Measurements from ENCODE around the gene CLDN2.

CLDN2 gene

DNA sequence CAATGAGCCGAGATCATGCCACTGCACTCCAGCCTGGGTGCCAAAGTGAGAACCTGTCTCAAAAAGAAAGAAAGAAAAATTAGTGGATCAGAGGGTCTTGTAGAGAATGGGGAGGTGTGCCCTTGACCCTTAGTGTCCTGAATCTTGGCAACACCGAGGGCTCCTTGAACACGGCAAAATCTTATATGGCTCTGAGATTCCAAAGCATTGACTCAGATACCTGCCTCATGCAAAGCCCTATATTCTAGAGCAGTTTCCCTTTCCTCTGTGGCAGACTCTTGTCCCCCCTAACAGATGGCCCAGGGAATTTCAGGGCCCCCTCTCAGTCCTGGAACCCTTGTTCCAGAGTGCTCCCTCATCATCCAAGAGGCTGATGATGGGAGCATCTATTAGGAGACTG is 6.8 kb downstream of the CLDN2 start:
- DNase-seq: no peak

DNA sequence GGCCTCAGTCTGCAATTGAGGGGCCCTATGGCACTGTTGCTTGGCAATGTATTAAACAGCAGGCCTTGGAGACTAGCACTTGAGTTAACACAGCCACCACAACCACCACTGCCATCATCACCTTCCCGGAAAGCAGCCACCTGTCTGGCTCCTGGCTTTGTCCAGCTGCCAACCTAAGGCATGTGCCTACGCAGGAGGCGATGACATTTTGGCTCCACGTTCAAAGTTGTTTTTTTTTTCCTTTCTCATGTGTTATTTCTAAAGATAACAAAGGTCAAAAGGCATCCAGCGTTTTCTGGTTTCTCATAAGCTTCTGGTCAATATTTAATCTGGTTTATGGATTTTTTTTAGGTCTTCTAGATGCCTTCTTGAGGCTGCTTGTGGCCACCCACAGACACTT is 7.5 kb downstream of the CLDN2 start:
- no peak for DNase-seq

DNA sequence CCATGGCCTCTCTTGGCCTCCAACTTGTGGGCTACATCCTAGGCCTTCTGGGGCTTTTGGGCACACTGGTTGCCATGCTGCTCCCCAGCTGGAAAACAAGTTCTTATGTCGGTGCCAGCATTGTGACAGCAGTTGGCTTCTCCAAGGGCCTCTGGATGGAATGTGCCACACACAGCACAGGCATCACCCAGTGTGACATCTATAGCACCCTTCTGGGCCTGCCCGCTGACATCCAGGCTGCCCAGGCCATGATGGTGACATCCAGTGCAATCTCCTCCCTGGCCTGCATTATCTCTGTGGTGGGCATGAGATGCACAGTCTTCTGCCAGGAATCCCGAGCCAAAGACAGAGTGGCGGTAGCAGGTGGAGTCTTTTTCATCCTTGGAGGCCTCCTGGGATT is 8.0 kb downstream of the CLDN2 start:
- DNase-seq: no peak

DNA sequence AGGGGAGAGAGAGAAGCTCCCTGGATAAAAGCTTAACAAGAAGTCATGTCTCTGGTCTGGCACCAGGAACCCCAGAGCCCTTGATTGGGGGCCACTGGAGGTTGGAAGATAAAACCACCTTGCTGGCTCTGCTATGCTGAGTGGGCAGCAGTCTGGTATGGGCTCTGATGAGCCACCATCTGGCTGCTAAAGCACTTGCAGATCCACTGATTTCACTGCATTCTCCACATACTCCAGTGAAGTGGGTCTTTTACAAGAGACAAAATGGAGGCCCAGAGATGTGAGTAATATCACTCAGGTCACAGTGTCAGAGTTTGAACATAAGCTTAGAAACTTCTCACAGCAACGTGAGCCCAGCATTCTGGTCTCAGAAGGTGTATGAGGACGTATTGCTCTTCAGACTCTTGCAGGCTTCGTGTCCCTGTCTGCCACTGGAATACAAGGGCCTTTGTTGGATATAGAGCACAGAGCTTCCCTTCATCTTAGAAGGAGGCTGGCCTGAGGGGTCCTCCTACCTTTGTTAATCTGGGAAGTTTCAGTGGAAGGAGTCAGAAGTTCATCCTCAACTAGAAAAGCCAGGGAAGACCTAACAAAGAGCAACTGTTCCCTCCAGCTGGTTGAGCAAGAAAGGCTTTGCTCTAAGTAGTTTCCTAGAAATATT is 11.8 kb downstream of the CLDN2 start:
- no peak for DNase-seq

DNA sequence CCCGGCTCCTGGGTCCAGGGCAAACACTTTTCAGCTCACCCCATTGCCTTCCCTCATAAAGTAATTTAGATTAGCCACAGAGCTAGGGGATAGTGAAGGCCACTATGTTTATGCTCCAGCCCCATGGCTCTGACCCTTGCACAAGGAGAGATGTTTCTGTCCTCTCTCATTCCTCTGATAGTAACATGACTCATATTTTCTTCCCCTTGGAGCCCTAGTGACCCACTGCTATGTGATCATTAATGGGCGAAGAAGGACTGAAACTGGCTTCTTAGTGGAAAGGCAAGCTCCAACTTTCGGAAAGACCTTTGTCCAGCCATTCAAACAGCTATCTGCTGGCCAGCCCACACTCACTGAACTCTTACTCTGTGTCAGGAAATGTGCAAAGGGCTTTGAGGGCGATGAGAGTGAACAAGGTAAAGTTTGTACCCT is 12.3 kb downstream of the CLDN2 start:
- DNase-seq: no peak

DNA sequence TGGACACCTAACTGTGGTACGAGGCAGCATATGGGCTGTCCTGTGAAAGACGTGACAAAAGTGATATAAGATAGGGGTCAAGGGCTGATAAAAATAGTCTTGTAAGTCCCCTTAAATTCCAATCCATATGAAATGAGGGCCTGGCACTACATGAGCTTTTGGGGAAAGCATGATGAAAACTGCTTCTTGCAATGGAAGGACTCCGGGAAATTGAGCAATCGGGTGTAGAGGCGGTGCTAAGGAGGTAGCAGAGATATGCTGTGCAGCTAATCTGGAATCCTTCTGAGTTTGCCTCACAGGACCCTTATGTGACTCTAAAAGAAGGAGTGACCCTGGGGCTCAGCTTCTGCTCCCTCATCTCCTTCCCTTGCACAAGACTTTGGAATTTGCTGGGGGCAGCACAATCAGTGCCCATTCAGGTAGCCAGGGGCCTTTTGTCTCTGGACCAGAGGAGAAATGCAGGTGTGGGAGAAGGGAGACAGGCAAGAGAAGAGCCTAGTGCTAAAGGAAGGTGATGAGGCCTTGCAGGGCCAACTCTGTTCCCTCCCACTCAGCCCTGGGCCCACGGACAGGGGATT is 12.8 kb downstream of the CLDN2 start:
- no peak for DNase-seq

DNA sequence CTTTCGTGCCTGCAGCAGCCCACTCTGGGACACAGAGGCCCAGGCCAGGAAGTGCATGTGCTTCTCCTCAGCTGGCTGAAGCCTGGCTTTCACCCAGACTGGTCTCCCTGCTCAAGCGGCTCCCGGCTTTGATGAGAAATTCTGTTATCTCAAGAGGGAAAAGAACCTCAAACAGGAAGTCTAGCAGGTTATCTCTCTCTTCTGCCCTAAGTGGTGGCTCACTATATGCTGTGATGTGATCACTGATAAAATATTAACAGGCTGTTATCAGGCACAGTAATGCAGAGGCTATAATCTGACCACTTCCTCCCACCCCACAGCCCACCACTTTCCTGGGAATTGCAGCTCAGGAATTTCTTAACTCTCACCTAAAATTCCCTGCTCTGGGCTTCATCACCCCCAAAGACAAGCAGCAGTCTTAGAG is 13.3 kb downstream of the CLDN2 start:
- DNase-seq: peak in 1 of 2 donors; percentile 0

DNA sequence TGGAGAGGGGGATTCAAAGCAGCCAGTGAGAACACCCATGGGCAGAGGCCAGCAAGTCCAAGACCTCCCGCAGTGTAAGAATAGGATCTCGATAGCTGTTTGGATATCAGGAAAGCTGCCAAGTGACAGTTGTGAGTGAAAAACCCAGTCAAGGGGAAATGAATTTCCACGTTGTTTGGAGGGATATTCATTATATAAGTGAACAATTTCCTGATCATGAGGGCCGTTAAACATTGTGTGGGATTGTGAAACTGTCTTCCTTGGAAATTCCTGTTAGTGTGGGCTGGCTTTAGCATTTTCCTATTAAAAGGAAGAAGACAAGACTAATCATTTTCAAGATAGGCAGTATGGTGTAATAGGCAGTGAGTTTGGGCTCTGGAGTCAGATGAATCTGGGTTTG is 15.0 kb downstream of the CLDN2 start:
- no peak for DNase-seq

DNA sequence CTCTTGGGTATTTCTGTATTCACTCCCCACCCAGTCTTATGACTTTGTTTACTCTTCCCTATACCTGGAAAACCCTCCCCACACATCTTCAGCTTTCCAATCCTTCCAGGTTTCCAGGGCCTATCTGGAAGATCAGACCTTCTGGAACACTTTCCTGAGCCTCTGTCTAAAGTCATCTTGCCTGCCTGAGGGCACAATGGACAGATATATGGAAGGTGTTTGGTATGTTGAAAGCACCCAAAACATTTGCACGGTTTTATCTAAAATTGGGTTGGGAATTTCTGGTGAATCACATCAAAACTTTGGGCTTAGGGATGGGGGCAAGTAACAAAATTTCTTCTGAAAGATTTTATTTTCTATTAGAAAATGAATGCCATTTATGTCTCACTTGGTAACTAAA is 16.0 kb downstream of the CLDN2 start:
- no peak for DNase-seq

DNA sequence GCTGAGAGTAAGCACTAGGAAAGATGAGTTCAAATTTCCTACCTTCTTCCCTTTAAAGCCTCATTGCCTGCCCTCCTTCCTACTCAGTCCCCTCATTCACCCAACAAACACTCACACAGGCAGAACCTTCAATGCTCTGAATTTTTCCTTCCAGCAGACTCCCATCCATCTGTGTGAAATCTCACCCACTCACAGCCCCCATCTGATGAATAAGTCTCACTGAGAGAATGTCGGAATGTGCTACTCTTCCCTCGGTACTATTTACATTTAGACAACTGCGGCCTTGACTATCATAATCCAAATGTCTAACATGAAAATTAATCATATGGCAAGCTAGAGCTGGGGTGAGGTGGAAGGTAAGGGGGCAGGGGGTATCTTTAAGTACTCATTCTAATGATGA is 19.4 kb downstream of the CLDN2 start:
- no peak for DNase-seq

DNA sequence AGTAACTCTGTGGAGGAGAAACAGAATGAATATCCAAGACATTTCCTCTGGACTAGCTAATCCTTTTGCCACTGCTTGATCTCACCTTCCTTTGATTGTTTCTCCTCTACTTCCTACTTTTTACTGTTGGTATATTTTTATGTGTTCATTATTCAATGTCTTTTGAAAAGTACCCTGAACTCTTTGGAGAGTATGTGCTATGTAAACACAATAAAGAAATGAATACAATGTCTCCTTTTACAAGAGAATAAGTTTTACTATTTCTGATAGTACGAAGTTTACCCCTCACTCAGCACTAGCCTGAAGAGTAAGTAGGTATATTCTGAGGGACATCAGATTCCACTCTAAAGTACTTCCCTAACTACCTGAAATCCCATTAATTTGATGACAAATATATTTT is 19.9 kb downstream of the CLDN2 start:
- DNase-seq: no peak

DNA sequence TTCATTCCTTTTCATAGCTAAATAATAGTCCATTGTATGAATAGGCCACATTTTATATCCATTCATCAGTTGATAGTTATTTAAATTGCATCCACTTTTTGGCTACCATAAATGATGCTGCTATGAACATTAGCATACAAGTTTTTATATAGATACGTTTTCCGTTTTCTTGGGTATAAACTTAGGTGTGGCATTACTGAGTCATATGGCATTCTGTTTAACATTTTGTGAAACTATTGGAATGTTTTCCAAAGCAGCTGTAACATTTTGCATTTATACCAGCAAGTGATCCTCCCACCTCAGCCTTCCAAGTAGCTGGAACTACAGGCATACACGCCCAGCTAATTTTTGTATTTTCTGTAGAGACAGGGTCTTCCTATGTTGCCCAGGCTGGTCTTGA is 26.3 kb downstream of the CLDN2 start:
- DNase-seq: no peak

DNA sequence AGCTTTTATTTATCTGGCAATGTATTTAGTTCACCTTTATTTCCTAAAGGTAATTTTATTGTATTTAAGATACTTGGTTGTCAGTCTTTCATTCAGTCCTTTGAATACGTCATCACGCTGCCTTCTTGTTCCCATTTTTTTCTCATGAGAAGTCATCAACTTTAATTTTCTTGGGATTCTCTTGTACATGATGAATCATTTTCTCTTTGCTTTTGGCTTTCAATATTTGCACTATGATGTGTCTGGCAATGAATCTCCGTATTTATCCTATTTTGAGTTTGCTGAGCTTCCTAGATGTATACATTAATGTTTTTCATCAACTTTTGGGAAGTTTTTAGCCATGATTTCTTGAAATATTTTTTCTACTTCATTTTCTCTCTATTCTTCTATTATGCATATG is 28.4 kb downstream of the CLDN2 start:
- DNase-seq: no peak

DNA sequence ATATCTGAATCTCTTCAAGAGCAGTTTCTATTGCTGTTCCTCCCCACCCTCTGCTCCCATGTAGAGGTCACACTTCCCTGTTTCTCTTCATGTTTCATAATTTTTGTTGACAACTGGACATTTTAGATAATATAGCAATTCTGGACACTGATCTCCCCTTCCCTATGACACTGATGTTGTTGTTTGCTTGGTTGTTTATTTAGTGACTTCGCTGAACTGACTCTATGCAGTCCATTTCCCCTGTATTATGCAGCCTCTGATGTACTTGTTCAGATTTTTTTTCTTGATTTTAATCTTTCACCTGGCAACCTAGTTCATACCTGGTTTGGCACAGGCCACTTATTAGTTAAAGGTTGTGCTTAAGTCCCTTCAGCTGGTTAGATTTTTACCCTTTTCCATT is 29.2 kb downstream of the CLDN2 start:
- no peak for DNase-seq

DNA sequence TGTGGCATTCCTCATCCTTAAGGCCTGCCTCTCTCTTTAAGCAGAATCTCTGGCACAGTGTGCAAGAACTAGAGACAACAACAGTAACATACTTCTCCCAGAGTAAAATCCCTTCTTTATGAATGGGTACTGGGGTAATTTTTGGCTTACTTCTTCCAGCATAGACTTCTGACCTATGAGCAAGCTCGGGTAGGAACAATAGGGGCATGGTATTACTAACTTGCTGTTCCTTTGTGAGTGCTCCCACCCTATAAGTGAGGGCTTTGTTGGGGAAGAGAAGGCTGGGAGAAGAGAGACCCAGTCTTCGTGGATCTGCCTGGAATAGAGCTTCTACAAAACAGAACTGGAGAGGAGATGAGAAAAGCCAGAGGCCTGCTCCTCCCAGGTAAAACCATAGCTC is 30.2 kb downstream of the CLDN2 start:
- DNase-seq: no peak

DNA sequence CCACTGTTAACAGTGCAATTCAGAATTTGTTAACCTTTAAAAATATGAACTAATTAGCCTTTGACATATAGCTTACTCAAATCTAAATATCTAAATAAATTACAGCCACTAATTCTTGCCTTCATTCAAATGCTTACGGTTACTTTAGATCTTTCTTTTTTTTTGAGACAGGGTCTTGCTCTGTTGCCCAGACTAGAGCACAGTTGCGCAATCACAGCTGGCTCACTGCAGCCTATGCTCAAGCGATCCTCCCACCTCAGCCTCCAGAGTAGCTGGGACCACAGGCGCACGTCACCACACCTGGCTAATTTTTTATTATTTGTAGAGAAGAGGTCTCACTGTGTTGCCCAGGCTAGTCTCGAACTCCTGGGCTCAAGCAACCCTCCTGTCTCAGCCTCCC is 31.0 kb downstream of the CLDN2 start:
- DNase-seq: no peak

DNA sequence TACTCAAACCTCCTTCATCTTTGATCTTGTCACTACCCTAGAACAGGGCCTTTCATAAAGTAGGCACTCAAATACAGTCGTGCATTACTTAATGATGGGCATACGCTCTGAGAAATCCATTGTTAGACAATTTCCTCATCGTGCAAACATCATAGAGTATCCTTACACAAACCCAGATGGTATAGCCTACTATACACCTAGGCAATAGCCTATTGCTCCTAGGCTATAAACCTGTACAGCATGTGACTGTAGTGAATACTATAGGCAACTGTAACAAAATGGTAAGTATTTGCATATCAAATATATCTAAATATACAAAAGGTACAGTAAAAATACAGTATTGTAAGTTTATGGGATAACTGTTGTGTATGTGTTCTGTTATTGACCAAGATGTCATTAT is 31.9 kb downstream of the CLDN2 start:
- no peak for DNase-seq

DNA sequence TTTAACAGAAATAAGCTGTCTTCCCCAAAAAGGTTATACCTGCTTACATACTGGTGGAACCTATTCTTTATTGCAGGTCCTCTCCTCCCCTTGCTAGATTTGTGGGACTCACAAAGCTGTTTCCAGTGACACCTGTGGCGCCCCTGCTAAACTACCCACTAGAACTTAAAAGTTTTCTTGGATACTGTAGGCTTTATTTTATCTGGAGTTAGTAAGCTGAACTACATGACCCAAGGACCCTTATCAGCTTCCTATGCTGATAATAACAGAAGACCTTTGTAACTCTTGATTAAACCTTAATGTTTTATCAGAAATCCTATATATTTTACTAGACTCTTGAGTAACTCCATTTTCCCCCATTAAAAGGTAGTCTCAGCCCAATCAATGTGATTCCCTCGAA is 32.3 kb downstream of the CLDN2 start:
- no peak for DNase-seq

DNA sequence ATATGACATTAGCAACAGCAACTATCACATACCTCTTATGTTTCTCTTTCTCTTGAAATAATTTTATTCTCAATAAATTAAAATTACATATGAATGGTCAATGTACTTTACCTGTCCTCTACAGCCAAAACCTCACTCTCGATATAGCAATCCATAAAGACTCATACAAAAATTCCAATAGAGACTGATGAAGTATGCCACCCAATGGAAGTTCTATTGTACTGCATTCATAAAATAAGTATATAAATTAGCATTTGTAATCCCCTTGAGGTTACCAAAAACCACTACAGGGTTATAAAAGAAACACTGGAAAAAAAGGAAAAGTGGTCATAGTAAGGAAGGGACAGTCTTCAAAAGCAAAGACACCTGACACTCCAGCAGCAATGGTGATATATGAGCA is 32.8 kb downstream of the CLDN2 start:
- DNase-seq: no peak

DNA sequence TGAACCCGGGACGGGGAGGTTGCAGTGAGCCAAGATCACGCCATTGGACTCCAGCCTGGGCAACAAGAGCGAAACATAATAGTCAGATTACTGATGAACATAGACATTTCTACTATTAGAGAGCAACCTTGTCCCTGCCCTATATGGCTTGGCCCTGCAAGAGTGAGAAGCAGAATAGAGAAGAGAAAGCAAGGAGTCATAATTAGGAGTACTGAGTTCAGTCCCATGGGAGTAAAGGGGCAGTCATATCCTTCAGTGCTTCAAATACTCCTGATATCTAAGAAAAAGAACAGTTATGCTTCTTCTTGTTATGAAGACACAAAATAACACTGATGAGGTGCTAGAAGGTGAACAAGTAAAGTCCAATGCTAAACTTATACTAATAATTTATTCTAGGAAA is 33.8 kb downstream of the CLDN2 start:
- no peak for DNase-seq

DNA sequence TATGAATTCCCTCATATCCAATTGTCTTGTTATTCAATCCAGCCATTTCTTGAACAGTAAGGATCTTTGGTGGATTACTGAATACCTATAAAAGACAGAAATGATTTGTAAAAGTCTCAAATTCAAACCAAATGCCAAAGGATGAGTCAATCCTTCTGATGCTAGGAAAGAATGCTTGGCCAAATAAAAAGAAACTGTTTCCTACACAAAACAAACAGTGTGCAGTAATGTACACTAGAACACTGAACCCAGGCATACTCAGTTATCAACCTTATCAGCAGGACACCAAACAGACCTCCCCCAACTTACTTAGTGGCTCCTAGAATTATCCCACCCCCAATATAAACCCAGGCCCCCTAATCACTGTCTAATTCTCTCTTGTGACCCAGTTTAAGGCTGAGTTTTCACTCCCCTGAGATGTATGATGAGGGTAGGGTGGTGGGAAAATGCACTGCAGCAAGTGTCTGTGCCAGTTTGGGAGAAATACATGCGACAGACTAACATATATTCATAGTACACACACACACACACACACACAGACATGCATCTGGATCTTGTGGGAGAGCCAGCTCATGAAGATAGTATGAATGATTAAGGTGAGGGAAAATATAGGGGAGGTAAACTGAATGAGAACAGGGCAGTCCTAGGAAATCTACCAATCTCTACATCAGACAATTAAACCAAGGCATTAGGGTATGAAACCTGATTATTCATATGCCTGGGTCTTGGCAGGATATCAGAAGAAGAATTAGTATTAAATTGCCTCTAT is 35.0 kb downstream of the CLDN2 start:
- DNase-seq: no peak

DNA sequence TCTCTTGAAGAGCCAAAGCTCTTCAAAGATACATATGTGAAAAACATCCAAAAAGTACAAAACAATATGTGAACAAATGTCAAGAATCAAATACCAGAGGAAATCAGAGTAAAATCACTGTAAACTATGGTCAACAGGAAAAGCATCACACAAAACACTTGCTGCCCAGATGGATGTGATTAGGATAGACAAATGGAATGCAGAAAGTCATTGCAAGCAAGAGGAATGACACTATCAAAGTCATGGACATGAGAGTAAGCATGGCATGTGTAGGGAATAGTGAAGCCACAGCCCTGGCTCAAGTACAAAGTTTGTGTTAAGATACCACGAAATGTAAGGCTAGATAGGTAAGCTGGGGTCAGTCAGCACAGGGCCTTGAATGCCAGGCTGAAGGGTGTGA is 37.7 kb downstream of the CLDN2 start:
- no peak for DNase-seq

DNA sequence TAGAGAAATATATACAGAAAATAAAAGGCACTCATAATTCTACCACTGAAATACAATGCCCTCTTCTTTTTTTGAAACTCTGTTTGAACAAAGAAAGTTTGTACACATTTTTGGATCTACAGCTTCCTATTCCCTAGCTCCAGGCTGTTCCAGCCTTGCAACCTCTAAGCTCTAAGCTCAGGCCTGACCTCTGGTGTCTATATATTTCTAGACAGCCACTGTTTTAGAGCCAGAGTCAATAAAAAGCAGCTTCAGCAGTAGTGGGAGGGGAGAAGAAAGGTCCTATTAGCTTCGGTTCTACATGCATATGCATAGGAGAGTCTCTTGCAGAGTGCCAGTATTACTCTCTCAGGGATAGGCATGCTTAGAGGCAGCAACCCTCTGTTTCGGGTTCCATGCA is 39.7 kb downstream of the CLDN2 start:
- DNase-seq: no peak

DNA sequence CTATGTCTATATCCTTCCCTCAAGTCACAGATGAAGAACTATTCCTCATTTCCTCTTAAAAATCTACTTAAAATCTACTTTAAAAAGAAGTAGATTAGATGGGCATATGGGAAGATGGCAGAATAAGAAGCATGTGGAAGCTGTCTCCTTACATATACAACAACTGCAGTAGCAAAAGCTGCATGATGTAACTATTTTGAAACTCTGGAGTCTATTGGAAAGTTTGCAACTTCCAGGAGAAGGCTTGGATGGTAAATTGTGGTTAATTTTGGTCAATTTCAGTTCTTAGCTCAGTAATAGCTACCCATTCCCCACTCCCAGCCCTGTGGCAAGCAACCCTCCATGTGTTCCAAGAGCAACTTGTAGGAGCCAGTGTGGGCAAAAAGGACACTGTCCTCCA is 42.9 kb downstream of the CLDN2 start:
- no peak for DNase-seq

DNA sequence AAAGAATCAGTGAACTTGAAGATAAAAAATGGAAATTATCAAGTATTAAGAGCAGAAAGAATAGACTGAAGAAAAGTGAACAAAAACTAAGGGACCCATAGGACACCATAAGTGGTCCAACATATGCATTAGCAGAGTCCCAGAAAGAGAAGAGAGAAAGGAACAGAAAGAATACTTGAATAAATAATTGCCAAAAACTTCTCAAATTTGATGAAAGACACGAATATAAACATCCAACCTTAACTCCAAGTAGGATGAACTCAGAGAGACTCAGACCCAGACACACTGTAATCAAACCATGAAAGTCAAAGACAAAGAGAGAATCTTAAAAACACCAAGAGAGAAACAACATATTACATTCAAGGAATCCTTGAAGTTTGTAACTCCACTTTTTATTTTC is 44.1 kb downstream of the CLDN2 start:
- DNase-seq: no peak

All from stimulated activated CD4-positive, alpha-beta T cell treated with anti-CD3 and anti-CD28 coated beads, Interleukin-2, amount 100 ng/mL, for 24 hours (primary cell).